DOHH2 (cell line): ENCODE results near the gene ARFRP1.

ENCODE experiments used
- H3F3A ChIP-seq: fragments of 200-600 bp; sonication (generic), shearing (Covaris generic); 2 replicates; pipeline ENCODE4 v1.6.0; 2016; ENCODE audit warnings: antibody characterized with exemption, mild to moderate bottlenecking; ENCODE audit not compliant: control insufficient read depth, insufficient read depth
- H3K27ac ChIP-seq: fragments of 200-600 bp; sonication (generic); 2 replicates; pipeline ENCODE4 v1.5.1; 2014; ENCODE audit warnings: low read depth, mild to moderate bottlenecking, low read length, moderate library complexity
- H3K27me3 ChIP-seq: fragments of 200-600 bp; sonication (generic); 2 replicates; pipeline ENCODE4 v1.6.1; 2014; ENCODE audit warnings: mild to moderate bottlenecking, low read length, mixed read lengths; ENCODE audit not compliant: control insufficient read depth
- H3K36me3 ChIP-seq: fragments of 200-600 bp; sonication (generic); 2 replicates; pipeline ENCODE4 v1.6.1; 2014; ENCODE audit warnings: mild to moderate bottlenecking, low read length, moderate library complexity, mixed read lengths; ENCODE audit not compliant: control insufficient read depth
- H3K4me1 ChIP-seq: fragments of 200-600 bp; sonication (generic); 2 replicates; pipeline ENCODE4 v1.6.1; 2014; ENCODE audit warnings: mild to moderate bottlenecking, low read length, mixed read lengths; ENCODE audit not compliant: control insufficient read depth
- H3K4me2 ChIP-seq: fragments of 200-600 bp; sonication (generic); 2 replicates; pipeline ENCODE4 v1.6.0; 2014; ENCODE audit warnings: mild to moderate bottlenecking, low read length, moderate library complexity
- H3K4me3 ChIP-seq: fragments of 200-600 bp; sonication (generic); 2 replicates; pipeline ENCODE4 v1.5.1; 2014; ENCODE audit warnings: mild to moderate bottlenecking, low read length, mixed read lengths
- H3K79me2 ChIP-seq: fragments of 200-600 bp; sonication (generic); 2 replicates; pipeline ENCODE4 v1.6.1; 2014; ENCODE audit warnings: mild to moderate bottlenecking, low read length, mixed read lengths; ENCODE audit not compliant: control insufficient read depth
- H3K9me2 ChIP-seq: fragments of 200-600 bp; sonication (generic); replicated peaks from 2 replicates; pipeline ENCODE4 v1.6.1; 2014; ENCODE audit warnings: mild to moderate bottlenecking, low read length, mixed read lengths; ENCODE audit not compliant: control insufficient read depth
- H3K9me3 ChIP-seq: fragments of 200-600 bp; sonication (generic); 2 replicates; pipeline ENCODE4 v1.6.1; 2014; ENCODE audit warnings: antibody characterized with exemption, low read length, mixed read lengths; ENCODE audit not compliant: control insufficient read depth, insufficient read depth
- H4K20me1 ChIP-seq: fragments of 200-600 bp; sonication (generic); 2 replicates; pipeline ENCODE4 v1.6.0; 2014; ENCODE audit warnings: low read depth, mild to moderate bottlenecking, antibody characterized with exemption, low read length, moderate library complexity; ENCODE audit not compliant: control insufficient read depth, insufficient read depth
- EZH2phosphoT487 ChIP-seq: fragments of 200-600 bp; sonication (generic); IDR thresholded peaks from 2 replicates; pipeline ENCODE4 v1.6.1; 2017; ENCODE audit warnings: borderline replicate concordance, mild to moderate bottlenecking, antibody characterized with exemption, low read length, moderate library complexity, mixed read lengths
- TF ChIP-seq, protein P1 (sequence below): fragments of 200-600 bp; sonication (generic); IDR thresholded peaks from one replicate; pipeline ENCODE4 v1.5.1; 2014; ENCODE audit warnings: antibody characterized with exemption, mild to moderate bottlenecking, low read depth, low read length; ENCODE audit not compliant: poor library complexity, severe bottlenecking

Gene ARFRP1, protein sequence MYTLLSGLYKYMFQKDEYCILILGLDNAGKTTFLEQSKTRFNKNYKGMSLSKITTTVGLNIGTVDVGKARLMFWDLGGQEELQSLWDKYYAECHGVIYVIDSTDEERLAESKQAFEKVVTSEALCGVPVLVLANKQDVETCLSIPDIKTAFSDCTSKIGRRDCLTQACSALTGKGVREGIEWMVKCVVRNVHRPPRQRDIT

GRCh38 chr20:63707558-63708300, at the start of gene ARFRP1, which contains the start of gene ZGPAT:
Gene ARFRP1 (minus strand): TSS chr20:63707976. CDS start chr20:63707091, 885 bp downstream.
Gene ZGPAT (plus strand): TSS chr20:63708039. CDS start chr20:63708581, 542 bp downstream.
- H3K4me2 ChIP-seq, result peak within 1 kb of the TSS; percentile 95
- peaks cover 18% of the 10 kb centered on the region for H3K4me1 ChIP-seq
- peak within 1 kb of the TSS; percentile 87 for H3K4me3 ChIP-seq
- no peaks in the 10 kb centered on the region for H3K27me3 ChIP-seq
- no peaks in the 10 kb centered on the region for H3F3A ChIP-seq
- peaks cover 7% of the 10 kb centered on the region; the same call in 1 of the 2 replicates for H3K9me3 ChIP-seq
- H3K9me2 ChIP-seq, result no peaks in the 10 kb centered on the region
- TF ChIP-seq, protein P1, sequence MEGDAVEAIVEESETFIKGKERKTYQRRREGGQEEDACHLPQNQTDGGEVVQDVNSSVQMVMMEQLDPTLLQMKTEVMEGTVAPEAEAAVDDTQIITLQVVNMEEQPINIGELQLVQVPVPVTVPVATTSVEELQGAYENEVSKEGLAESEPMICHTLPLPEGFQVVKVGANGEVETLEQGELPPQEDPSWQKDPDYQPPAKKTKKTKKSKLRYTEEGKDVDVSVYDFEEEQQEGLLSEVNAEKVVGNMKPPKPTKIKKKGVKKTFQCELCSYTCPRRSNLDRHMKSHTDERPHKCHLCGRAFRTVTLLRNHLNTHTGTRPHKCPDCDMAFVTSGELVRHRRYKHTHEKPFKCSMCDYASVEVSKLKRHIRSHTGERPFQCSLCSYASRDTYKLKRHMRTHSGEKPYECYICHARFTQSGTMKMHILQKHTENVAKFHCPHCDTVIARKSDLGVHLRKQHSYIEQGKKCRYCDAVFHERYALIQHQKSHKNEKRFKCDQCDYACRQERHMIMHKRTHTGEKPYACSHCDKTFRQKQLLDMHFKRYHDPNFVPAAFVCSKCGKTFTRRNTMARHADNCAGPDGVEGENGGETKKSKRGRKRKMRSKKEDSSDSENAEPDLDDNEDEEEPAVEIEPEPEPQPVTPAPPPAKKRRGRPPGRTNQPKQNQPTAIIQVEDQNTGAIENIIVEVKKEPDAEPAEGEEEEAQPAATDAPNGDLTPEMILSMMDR, result no peak
- no peak for TF ChIP-seq EZH2phosphoT487
- peaks cover 14% of the 10 kb centered on the region for H4K20me1 ChIP-seq
- peaks cover 76% of the 10 kb centered on the region for H3K36me3 ChIP-seq
- H3K79me2 ChIP-seq, result peaks cover 76% of the 10 kb centered on the region
- H3K27ac ChIP-seq, result peak within 1 kb of the TSS; percentile 52

DNA sequence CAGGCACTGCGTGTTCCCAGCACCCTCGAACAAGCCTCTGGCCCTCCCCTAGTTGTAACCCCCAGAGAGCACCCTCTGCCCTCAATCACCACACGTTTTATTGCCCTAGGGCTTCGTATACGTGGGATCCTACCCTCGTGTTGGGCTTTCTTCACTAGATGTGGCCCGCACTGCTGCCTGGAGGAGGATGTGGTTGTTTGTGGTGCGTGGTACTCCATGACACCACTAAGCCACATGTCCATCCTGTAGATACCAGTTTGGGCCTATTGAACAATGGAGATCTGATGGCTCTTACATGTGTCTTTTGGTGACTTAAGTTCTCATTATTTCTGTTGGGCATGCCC, 48.8 kb upstream of the ARFRP1 start:
- TF ChIP-seq, protein P1, result no peak
- TF ChIP-seq EZH2phosphoT487, result no peak
- H3K9me3 ChIP-seq, result no peaks in the 10 kb centered on the region
- no peak overlapping the region for H3K4me2 ChIP-seq
- no peaks in the 10 kb centered on the region for H3K9me2 ChIP-seq
- H3K36me3 ChIP-seq, result no peaks in the 10 kb centered on the region
- no peak overlapping the region for H3K4me3 ChIP-seq
- H3K79me2 ChIP-seq, result no peaks in the 10 kb centered on the region
- H3F3A ChIP-seq, result no peaks in the 10 kb centered on the region
- no peaks in the 10 kb centered on the region for H4K20me1 ChIP-seq
- H3K4me1 ChIP-seq, result no peaks in the 10 kb centered on the region
- H3K27ac ChIP-seq, result no peak overlapping the region
- peaks cover 8% of the 10 kb centered on the region; the same call in 1 of the 2 replicates for H3K27me3 ChIP-seq

GRCh38 chr20:63755933-63756647, 48.3 kb upstream of the ARFRP1 start:
- no peaks in the 10 kb centered on the region for H3K79me2 ChIP-seq
- no peaks in the 10 kb centered on the region for H3F3A ChIP-seq
- H3K36me3 ChIP-seq, result no peaks in the 10 kb centered on the region
- peaks cover 3% of the 10 kb centered on the region for H3K4me1 ChIP-seq
- peaks cover 8% of the 10 kb centered on the region; the same call in 1 of the 2 replicates for H3K27me3 ChIP-seq
- H3K9me3 ChIP-seq, result no peaks in the 10 kb centered on the region
- H4K20me1 ChIP-seq, result no peaks in the 10 kb centered on the region
- no peak overlapping the region for H3K27ac ChIP-seq
- no peaks in the 10 kb centered on the region for H3K9me2 ChIP-seq
- H3K4me3 ChIP-seq, result no peak overlapping the region
- H3K4me2 ChIP-seq, result no peak overlapping the region
- TF ChIP-seq, protein P1, result no peak
- no peak for TF ChIP-seq EZH2phosphoT487
